Uterus (tissue), 4 donors: ENCODE results near the gene MKLN1. TPM values are rescaled to one million over a fixed set of nuclear protein-coding genes. Genes with fewer than 3 reads are reported as not detected.

Source experiments
- DNase-seq, 2 donors: peaks; one replicate each; pipeline ENCODE4 v3.0.0-alpha.2; 2019 to 2020
- H3K27ac ChIP-seq, 2 donors: fragments of 200-600 bp; sonication (generic); 1 replicate in 1 of 2; 2 replicates in 1 of 2; pipeline ENCODE4 v1.5.1; 2016 to 2018
- H3K27me3 ChIP-seq, 2 donors: fragments of 200-600 bp; sonication (generic); one replicate each; pipeline ENCODE4 v1.5.1; 2018 to 2019; ENCODE audit warnings: control low read depth in 1 of 2
- H3K36me3 ChIP-seq, 2 donors: fragments of 200-600 bp; sonication (generic); one replicate each; pipeline ENCODE4 v1.5.1; 2019; ENCODE audit warnings: control low read depth in 1 of 2
- H3K4me1 ChIP-seq, 2 donors: fragments of 200-600 bp; sonication (generic); one replicate each; pipeline ENCODE4 v1.5.1; 2018 to 2019; ENCODE audit warnings: control low read depth in 1 of 2
- H3K4me3 ChIP-seq, 2 donors: fragments of 200-600 bp; sonication (generic); 1 replicate in 1 of 2; 2 replicates in 1 of 2; pipeline ENCODE4 v1.5.1; 2018 to 2019; ENCODE audit warnings: mild to moderate bottlenecking in 1 of 2
- H3K9me3 ChIP-seq, 2 donors: fragments of 200-600 bp; sonication (generic); one replicate each; pipeline ENCODE4 v1.5.1; 2019; ENCODE audit warnings: control low read depth in 1 of 2
- POLR2A ChIP-seq, 2 donors: fragments of 450-650 bp; IDR thresholded peaks; one replicate each; pipeline ENCODE4 v1.6.1; 2016; ENCODE audit warnings: antibody characterized with exemption in 2 of 2, mild to moderate bottlenecking in 1 of 2, moderate library complexity in 1 of 2
- intact Hi-C: fragments of 100-400 bp; cut with DNase I; formaldehyde crosslinking; loops from one replicate; pipeline ENCODE4 v1.15.1; 2023; ENCODE audit warnings: low total_unique reads
- total RNA-seq, 4 donors: library from RNA; depleted of rRNA in 3 of 4; stranded (reverse); fragments of >200 nt in 3 of 4; gene quantifications; one replicate each; pipeline versions ENCODE4 v1.1.0 to v1.2.4, GENCODE V29; 2014 to 2023
- TF ChIP-seq, protein P1 (sequence below), 4 experiments: fragments of 200-600 bp in 2 of 4; fragments of 450-650 bp in 2 of 4; sonication (generic) in 2 of 4; IDR thresholded peaks; one replicate each; pipeline ENCODE4 v1.5.1; 2016 to 2019; ENCODE audit warnings: antibody characterized with exemption in 4 of 4, mild to moderate bottlenecking in 2 of 4, moderate library complexity in 1 of 4
- donor health status: DM: yes; HTN: yes; CAD: no.

MKLN1 gene
- total RNA-seq, 4 donors from 2014 or later: 52.9 to 311 (median 128) TPM

DNA sequence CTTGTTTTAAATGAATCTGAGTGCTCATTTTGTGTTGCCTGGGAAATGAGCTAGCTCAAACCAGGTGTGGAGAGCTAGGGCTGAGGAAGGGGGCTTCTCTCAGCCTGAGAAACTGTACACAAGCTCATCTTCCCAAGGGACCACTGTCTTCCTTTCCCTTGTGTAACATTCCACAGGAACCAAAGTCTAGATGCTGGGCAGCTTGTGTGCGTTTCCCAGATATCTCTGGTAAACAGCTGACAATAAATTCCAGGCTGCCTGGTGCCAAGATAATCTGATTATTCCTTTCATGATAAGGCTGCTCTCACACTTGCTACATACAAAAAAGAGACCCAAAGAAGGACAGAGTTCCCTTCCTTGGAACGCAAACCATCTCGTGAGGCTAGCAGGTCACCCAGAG, 33.1 kb upstream of the MKLN1 start:
- intact Hi-C loops: no loop called here
- Histone ChIP-seq H3K36me3 (no peaks in the 10 kb centered on the region), H3K9me3 (no peaks in the 10 kb centered on the region), H3K4me3 (no peak overlapping the region), H3K27ac (no peak overlapping the region), H3K4me1 (no peaks in the 10 kb centered on the region), H3K27me3 (no peaks in the 10 kb centered on the region)
- no peak for TF ChIP-seq POLR2A (IDR thresholded peaks at IDR 0.05)
- TF ChIP-seq, protein P1, sequence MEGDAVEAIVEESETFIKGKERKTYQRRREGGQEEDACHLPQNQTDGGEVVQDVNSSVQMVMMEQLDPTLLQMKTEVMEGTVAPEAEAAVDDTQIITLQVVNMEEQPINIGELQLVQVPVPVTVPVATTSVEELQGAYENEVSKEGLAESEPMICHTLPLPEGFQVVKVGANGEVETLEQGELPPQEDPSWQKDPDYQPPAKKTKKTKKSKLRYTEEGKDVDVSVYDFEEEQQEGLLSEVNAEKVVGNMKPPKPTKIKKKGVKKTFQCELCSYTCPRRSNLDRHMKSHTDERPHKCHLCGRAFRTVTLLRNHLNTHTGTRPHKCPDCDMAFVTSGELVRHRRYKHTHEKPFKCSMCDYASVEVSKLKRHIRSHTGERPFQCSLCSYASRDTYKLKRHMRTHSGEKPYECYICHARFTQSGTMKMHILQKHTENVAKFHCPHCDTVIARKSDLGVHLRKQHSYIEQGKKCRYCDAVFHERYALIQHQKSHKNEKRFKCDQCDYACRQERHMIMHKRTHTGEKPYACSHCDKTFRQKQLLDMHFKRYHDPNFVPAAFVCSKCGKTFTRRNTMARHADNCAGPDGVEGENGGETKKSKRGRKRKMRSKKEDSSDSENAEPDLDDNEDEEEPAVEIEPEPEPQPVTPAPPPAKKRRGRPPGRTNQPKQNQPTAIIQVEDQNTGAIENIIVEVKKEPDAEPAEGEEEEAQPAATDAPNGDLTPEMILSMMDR (IDR thresholded peaks at IDR 0.05): no peak
- DNase-seq: no peak

DNA sequence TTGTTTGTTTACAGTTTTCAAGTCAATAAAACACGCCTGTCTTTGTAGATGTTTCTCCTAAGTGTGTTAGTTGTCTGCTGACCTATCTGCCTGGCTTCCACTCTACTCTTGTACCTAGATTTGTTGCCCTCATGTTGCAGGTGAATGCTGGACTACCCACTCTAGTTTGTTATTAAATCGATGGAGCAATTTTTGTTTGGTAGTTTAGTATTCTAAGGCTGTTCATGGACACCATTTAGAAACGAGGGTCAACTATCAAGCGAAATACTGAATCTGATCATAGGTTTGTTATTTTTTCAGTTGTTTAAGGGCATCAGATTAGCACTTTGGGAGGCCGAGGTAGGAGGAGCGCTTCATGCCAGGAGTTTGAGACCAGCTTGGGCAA, 29.1 kb upstream of the MKLN1 start:
- no peaks in the 10 kb centered on the region for H3K36me3 ChIP-seq
- H3K27me3 ChIP-seq: no peaks in the 10 kb centered on the region
- intact Hi-C loops: no loop called here
- TF ChIP-seq, protein P1 (IDR thresholded peaks at IDR 0.05): no peak
- TF ChIP-seq POLR2A (IDR thresholded peaks at IDR 0.05): no peak
- no peak overlapping the region for H3K4me3 ChIP-seq
- no peak overlapping the region for H3K27ac ChIP-seq
- no peaks in the 10 kb centered on the region for H3K9me3 ChIP-seq
- no peak for DNase-seq
- H3K4me1 ChIP-seq: no peaks in the 10 kb centered on the region

- H3K4me1 ChIP-seq: no peaks in the 10 kb centered on the region
- H3K4me3 ChIP-seq: no peak overlapping the region
- no peaks in the 10 kb centered on the region for H3K36me3 ChIP-seq
- H3K27me3 ChIP-seq: no peaks in the 10 kb centered on the region
- no peak for DNase-seq
- H3K27ac ChIP-seq: no peak overlapping the region
- intact Hi-C loops: no loop called here
- no peak for TF ChIP-seq POLR2A (IDR thresholded peaks at IDR 0.05)
- TF ChIP-seq, protein P1 (IDR thresholded peaks at IDR 0.05): no peak
- H3K9me3 ChIP-seq: no peaks in the 10 kb centered on the region
Observed at GRCh38 chr7:131299074-131299473, 28.6 kb upstream of the MKLN1 start.

- no peaks in the 10 kb centered on the region for H3K9me3 ChIP-seq
- H3K36me3 ChIP-seq: no peaks in the 10 kb centered on the region
- intact Hi-C loops: no loop called here
- no peak overlapping the region for H3K27ac ChIP-seq
- no peak overlapping the region for H3K4me3 ChIP-seq
- no peaks in the 10 kb centered on the region for H3K27me3 ChIP-seq
- TF ChIP-seq, protein P1 (IDR thresholded peaks at IDR 0.05): no peak
- TF ChIP-seq POLR2A (IDR thresholded peaks at IDR 0.05): no peak
- DNase-seq: no peak
- no peaks in the 10 kb centered on the region for H3K4me1 ChIP-seq
Observed at GRCh38 chr7:131300078-131300477, 27.6 kb upstream of the MKLN1 start.

- peak overlapping the region in 1 of 2 donors; percentile 35 for H3K27ac ChIP-seq
- no peak overlapping the region for H3K4me3 ChIP-seq
- TF ChIP-seq POLR2A (IDR thresholded peaks at IDR 0.05): no peak
- TF ChIP-seq, protein P1 (IDR thresholded peaks at IDR 0.05): no peak
- no peaks in the 10 kb centered on the region for H3K27me3 ChIP-seq
- intact Hi-C loops: no loop called here
- no peaks in the 10 kb centered on the region for H3K9me3 ChIP-seq
- H3K36me3 ChIP-seq: no peaks in the 10 kb centered on the region
- no peak for DNase-seq
- no peaks in the 10 kb centered on the region for H3K4me1 ChIP-seq
Observed at GRCh38 chr7:131300572-131301466, 26.9 kb upstream of the MKLN1 start.
